ENCODE data around the gene ARNT2. TPM values are rescaled to one million over a fixed set of nuclear protein-coding genes. Genes with fewer than 3 reads are reported as not detected.

Gene ARNT2
- total RNA-seq, 2 experiments from 2014 or later, result not detected

- no peak for TF ChIP-seq EZH2phosphoT487 (IDR thresholded peaks at IDR 0.05; ENCODE audit: borderline replicate concordance, low read depth, low read length)
- H3K4me1 ChIP-seq (ENCODE audit: insufficient read depth, low read length, poor library complexity, severe bottlenecking), result no peaks in the 10 kb centered on the region
- no peaks in the 10 kb centered on the region for H3K9me3 ChIP-seq (ENCODE audit: low read length)
- no peak overlapping the region for H3K27ac ChIP-seq (ENCODE audit: low read depth, low read length, poor library complexity, severe bottlenecking)
- H3K4me3 ChIP-seq (ENCODE audit: low read depth, low read length, poor library complexity, severe bottlenecking), result no peak overlapping the region
- no peak for DNase-seq (ENCODE audit: low spot score)
- no peak overlapping the region for H3K4me2 ChIP-seq (ENCODE audit: low read length)
- no peak overlapping the region for H2AFZ ChIP-seq (ENCODE audit: low read length)
- H3K36me3 ChIP-seq (ENCODE audit: insufficient read depth, low read length), result no peaks in the 10 kb centered on the region
- ChIA-PET POLR2A (interaction anchor here (0.7 kb wide), 1 partner anchor 976 kb away, joined by 3 read pairs; no protein-coding TSS in a partner anchor), CTCF (ENCODE audit: unreplicated experiment) (no interaction called here)
- no peaks in the 10 kb centered on the region for H3K79me2 ChIP-seq (ENCODE audit: insufficient read depth, low read depth, low read length)
- H3K9me2 ChIP-seq (ENCODE audit: insufficient read depth, low read length), result no peaks in the 10 kb centered on the region
- no TSS peak for BruUV-seq (replicated peaks)
- no peaks in the 10 kb centered on the region for H4K20me1 ChIP-seq (ENCODE audit: insufficient read depth, low read length)
- intact Hi-C loops (cut with micrococcal nuclease; ENCODE audit: unreplicated experiment), result no loop called here
Measured at GRCh38 chr15:80525853-80526252, 121.7 kb downstream of the ARNT2 start.

DNA sequence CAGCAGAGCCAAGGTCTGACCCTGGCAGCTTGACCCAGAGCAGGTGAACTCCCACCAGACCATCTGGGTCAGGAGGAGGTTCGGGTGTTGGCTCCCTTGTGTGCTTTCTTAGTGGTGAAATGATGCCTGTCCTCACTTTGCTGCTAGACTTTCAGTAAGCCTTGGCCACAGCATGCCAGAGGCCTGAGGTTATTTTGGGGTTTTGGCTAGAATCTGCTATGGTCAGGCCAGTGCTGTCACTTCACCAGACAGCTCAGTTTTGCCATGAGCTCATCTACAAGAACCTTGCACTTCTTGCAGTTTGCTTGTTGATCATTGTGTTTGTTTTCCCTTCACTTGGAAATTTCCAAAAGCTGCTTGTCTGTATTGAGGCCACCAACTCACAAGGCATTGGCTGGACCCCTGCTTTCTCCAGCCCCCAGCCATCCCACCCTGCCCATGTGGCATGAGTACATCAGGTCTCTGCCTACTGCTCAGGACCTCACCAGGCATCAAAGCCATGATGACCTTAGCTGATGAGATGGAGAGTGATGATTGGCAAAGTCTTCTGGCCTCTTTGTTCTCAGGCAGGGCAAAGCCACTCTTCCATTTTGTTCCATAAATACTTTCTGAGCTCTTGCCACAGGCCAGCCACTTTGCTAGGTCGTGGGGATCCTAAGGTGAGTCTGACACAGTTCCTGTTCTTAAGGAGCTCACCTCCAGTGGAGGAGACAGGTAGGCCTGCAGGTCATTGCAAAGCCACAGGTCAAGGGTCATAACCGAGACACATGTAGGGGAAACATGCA, 122.6 kb downstream of the ARNT2 start:
- no peaks in the 10 kb centered on the region for H3K9me3 ChIP-seq (ENCODE audit: low read length)
- no peak overlapping the region for H3K27ac ChIP-seq (ENCODE audit: low read depth, low read length, poor library complexity, severe bottlenecking)
- H3K79me2 ChIP-seq (ENCODE audit: insufficient read depth, low read depth, low read length), result no peaks in the 10 kb centered on the region
- H3K36me3 ChIP-seq (ENCODE audit: insufficient read depth, low read length), result no peaks in the 10 kb centered on the region
- intact Hi-C loops (cut with micrococcal nuclease; ENCODE audit: unreplicated experiment), result no loop called here
- no peaks in the 10 kb centered on the region for H4K20me1 ChIP-seq (ENCODE audit: insufficient read depth, low read length)
- DNase-seq (ENCODE audit: low spot score), result no peak
- H3K4me2 ChIP-seq (ENCODE audit: low read length), result no peak overlapping the region
- no peak overlapping the region for H2AFZ ChIP-seq (ENCODE audit: low read length)
- no peaks in the 10 kb centered on the region for H3K9me2 ChIP-seq (ENCODE audit: insufficient read depth, low read length)
- ChIA-PET POLR2A (interaction anchor here (0.7 kb wide), 1 partner anchor 27 kb away, joined by 4 read pairs; no protein-coding TSS in a partner anchor), CTCF (ENCODE audit: unreplicated experiment) (no interaction called here)
- BruUV-seq (replicated peaks), result no TSS peak
- no peak overlapping the region for H3K4me3 ChIP-seq (ENCODE audit: low read depth, low read length, poor library complexity, severe bottlenecking)
- TF ChIP-seq CTCF (conservative IDR thresholded peaks at IDR 0.05; ENCODE audit: low read length) (no peak), EZH2phosphoT487 (IDR thresholded peaks at IDR 0.05; ENCODE audit: borderline replicate concordance, low read depth, low read length) (no peak)
- no peaks in the 10 kb centered on the region for H3K4me1 ChIP-seq (ENCODE audit: insufficient read depth, low read length, poor library complexity, severe bottlenecking)

DNA sequence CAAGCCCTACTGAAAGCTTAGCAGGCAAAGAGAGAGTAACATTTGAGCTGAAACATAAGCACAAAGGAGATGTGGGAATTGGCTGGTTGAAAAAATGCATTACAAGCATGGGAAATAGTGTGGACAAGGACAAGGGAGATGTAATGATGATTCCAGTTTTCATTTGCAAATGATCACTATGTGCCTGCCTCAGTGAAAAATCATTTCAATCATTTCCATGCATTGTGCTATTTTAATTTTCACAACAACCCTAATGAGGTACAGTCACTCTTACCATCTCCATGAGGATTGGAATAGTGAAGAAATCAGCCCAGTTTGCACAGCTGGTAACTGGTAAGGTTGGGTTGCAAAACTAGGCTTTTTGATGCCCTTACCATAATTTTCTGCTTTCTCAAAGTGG, 123.2 kb downstream of the ARNT2 start:
- H3K4me2 ChIP-seq (ENCODE audit: low read length), result no peak overlapping the region
- intact Hi-C loops (cut with micrococcal nuclease; ENCODE audit: unreplicated experiment), result no loop called here
- POLR2A ChIA-PET, result interaction anchor here (0.7 kb wide), 1 partner anchor 26 kb away, joined by 4 read pairs; no protein-coding TSS in a partner anchor
- no TSS peak for BruUV-seq (replicated peaks)
- TF ChIP-seq EZH2phosphoT487 (IDR thresholded peaks at IDR 0.05; ENCODE audit: borderline replicate concordance, low read depth, low read length) (no peak), CTCF (conservative IDR thresholded peaks at IDR 0.05; ENCODE audit: low read length) (no peak)
- no peaks in the 10 kb centered on the region for H3K9me3 ChIP-seq (ENCODE audit: low read length)
- no peak overlapping the region for H3K27ac ChIP-seq (ENCODE audit: low read depth, low read length, poor library complexity, severe bottlenecking)
- no peaks in the 10 kb centered on the region for H3K4me1 ChIP-seq (ENCODE audit: insufficient read depth, low read length, poor library complexity, severe bottlenecking)
- H3K79me2 ChIP-seq (ENCODE audit: insufficient read depth, low read depth, low read length), result no peaks in the 10 kb centered on the region
- no peaks in the 10 kb centered on the region for H3K36me3 ChIP-seq (ENCODE audit: insufficient read depth, low read length)
- H2AFZ ChIP-seq (ENCODE audit: low read length), result no peak overlapping the region
- H3K9me2 ChIP-seq (ENCODE audit: insufficient read depth, low read length), result no peaks in the 10 kb centered on the region
- no peaks in the 10 kb centered on the region for H4K20me1 ChIP-seq (ENCODE audit: insufficient read depth, low read length)
- no peak for DNase-seq (ENCODE audit: low spot score)
- no peak overlapping the region for H3K4me3 ChIP-seq (ENCODE audit: low read depth, low read length, poor library complexity, severe bottlenecking)
- CTCF ChIA-PET (ENCODE audit: unreplicated experiment), result no interaction called here

All from OCI-LY7 (cell line).